ENCODE measurements around the gene MTUS2. TPM values are rescaled to one million over a fixed set of nuclear protein-coding genes. Genes with fewer than 3 reads are reported as not detected.

MTUS2 gene
- 1 to 10 TPM in 2 of 6 donors, under 1 TPM in 3, not detected in 1; 0.11 to 1.6 (median 0.20) TPM for total RNA-seq

DNA sequence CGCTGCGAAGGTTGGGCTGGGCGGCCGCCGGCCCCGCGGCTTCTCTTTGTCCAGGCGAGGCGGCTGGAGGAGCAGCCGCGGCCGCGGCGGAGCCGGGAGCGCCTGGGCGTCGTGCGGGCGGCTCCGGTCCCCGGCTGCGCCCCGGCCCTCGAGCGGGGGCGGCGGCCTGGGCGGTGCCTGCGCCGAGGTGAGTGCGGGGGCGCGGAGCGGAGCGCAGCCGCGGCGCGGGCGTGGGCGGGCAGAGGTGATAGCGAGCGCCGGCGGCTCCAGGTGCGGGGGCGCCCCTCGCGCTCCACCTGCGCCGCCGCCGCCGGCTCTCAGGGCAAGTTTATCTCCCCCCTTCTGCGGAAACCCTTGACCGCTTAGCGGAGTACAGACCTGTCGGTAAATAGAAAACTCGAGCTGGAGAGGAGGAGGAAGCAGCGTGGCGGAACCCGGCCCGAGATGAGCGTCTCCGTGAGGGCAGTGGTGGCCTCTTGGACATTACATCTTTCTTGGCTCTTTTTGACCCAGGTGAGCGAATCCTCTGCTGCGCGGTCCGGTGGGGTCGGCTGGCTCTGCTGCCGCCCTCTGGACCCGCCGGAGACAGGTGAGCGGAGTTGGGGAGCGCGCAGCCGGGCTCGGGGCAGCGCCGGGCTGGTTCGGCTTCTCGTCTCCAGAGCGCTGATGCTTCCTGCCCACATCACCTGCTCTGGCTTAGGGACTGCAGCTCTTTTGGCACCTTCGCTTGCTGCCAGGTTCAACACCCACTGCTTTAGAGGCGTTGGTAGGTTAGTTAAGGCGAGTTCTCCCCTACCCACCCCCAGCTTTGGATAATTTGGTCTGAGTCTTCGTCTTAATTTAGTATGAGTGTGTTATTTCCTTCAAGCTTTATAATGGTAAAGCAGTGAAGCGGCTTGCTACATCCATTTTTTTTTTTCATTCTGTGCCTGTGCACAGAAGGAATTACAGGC lies at the start of gene MTUS2:
MTUS2 (plus strand) TSS at position 241 of the 953 bp plus-strand sequence.
- Histone ChIP-seq H3K9me3 (peaks cover 0 to 8% (median 2%) of the 10 kb centered on the region in 4 donors), H3K4me3 (peak within 1 kb of the TSS; percentile 33 to 51 (median 40)), H3K4me1 (peaks cover 7 to 19% (median 13%) of the 10 kb centered on the region in 4 donors), H3K27ac (no peak within 1 kb of the TSS), H3K27me3 (peaks cover 0 to 20% (median 9%) of the 10 kb centered on the region in 4 donors), H3K36me3 (no peaks in the 10 kb centered on the region)
- TF ChIP-seq, protein P1, sequence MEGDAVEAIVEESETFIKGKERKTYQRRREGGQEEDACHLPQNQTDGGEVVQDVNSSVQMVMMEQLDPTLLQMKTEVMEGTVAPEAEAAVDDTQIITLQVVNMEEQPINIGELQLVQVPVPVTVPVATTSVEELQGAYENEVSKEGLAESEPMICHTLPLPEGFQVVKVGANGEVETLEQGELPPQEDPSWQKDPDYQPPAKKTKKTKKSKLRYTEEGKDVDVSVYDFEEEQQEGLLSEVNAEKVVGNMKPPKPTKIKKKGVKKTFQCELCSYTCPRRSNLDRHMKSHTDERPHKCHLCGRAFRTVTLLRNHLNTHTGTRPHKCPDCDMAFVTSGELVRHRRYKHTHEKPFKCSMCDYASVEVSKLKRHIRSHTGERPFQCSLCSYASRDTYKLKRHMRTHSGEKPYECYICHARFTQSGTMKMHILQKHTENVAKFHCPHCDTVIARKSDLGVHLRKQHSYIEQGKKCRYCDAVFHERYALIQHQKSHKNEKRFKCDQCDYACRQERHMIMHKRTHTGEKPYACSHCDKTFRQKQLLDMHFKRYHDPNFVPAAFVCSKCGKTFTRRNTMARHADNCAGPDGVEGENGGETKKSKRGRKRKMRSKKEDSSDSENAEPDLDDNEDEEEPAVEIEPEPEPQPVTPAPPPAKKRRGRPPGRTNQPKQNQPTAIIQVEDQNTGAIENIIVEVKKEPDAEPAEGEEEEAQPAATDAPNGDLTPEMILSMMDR (IDR thresholded peaks at IDR 0.05), result peak in 1 of 6 experiments; percentile 2
- TF ChIP-seq EP300 (IDR thresholded peaks at IDR 0.05) (no peak), POLR2A (IDR thresholded peaks at IDR 0.05) (no peak), POLR2AphosphoS5 (IDR thresholded peaks at IDR 0.05) (no peak)
- DNase-seq (peak in 1 of 2 donors; percentile 74), ATAC-seq (ENCODE audit: low FRiP score in 2 of 2) (no peak)
- 2 to 4% methylated on average over 7 to 16 of the region's 89 CpGs for WGBS, 2 donors

DNA sequence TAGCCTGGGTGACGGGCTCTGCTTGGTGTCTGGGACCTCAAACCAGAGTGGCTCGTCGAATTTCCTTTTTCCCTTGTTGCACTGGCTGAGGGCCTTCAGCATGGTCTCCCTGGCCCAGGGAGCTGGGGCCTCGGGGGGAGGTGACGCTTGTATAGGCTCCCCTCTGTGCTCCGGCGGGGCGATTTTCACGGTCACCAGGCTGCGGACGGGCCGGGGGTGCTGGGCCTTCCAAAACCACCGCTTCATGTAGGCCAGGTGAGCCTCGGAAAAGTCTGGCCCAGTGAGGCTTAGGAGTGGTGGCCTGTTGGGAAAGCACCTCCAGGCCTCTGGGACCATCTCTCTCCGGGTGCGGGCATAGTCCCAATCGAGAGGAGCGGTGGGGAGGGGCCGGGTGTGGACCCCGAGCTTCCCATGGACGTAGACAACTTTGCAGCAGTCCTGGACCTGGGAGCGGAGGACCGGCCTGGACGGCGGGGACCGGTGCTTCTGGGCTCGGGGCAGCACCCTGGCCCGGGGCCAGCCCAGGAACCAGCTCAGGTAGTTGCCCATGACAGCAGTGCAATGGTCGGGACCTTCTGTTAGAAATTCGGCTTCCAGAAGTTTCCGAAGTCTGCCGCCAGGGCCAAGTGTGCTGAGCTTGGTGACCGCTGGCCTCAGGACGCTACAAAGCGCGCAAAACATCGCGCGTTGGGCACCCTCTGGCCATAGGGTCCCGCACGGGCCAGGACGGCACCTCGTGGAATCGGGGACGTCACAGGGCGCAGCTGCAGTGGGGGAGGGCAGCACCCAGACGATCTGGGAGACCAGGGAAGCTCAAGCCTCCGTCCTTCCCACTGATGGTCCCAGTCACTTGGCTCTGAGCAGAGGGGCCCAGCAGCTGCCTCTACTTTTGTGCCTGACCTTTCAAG lies 41.6 kb upstream of the MTUS2 start:
- no peaks in the 10 kb centered on the region for H3K9me3 ChIP-seq
- TF ChIP-seq EP300 (IDR thresholded peaks at IDR 0.05), result no peak
- TF ChIP-seq, protein P1 (IDR thresholded peaks at IDR 0.05), result no peak
- no peak for TF ChIP-seq POLR2A (IDR thresholded peaks at IDR 0.05)
- no peak for TF ChIP-seq POLR2AphosphoS5 (IDR thresholded peaks at IDR 0.05)
- H3K4me1 ChIP-seq, result no peaks in the 10 kb centered on the region
- H3K27me3 ChIP-seq, result no peaks in the 10 kb centered on the region
- no peak overlapping the region for H3K4me3 ChIP-seq
- WGBS, 2 donors, result 94 to 96% methylated on average over 33 to 48 of the region's 48 CpGs
- DNase-seq (peak in 1 of 2 donors; percentile 74), ATAC-seq (ENCODE audit: low FRiP score in 2 of 2) (peak in 1 of 2 donors; percentile 40)
- no peaks in the 10 kb centered on the region for H3K36me3 ChIP-seq
- H3K27ac ChIP-seq, result no peak overlapping the region

DNA sequence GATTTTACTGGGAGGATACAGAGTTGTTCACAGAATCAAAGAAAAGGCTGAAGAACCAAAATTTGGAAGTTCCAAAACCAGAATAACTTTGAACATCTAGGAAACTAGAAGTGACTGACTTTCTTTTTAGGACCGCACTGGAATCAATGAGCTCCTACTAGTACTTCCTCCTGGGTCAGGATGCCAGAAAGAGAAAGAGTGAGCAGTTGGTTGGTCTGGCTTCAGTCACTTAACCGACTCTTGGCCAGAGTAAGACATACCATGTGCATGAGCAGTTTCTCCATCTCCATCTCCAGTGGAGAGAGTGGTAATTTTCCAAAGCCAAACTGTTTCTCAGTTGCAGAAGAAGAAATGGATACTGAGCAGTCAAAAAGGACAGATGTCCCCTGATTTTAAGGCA lies 27.1 kb upstream of the MTUS2 start:
- H3K9me3 ChIP-seq, result no peaks in the 10 kb centered on the region
- no peak overlapping the region for H3K4me3 ChIP-seq
- no peak for TF ChIP-seq POLR2A (IDR thresholded peaks at IDR 0.05)
- TF ChIP-seq, protein P1 (IDR thresholded peaks at IDR 0.05), result no peak
- no peak for TF ChIP-seq POLR2AphosphoS5 (IDR thresholded peaks at IDR 0.05)
- no peak for TF ChIP-seq EP300 (IDR thresholded peaks at IDR 0.05)
- H3K4me1 ChIP-seq, result peaks cover 0 to 6% (median 2%) of the 10 kb centered on the region in 4 donors
- no peak for DNase-seq
- peak in 1 of 2 donors; percentile 78 for ATAC-seq (ENCODE audit: low FRiP score in 2 of 2)
- H3K36me3 ChIP-seq, result no peaks in the 10 kb centered on the region
- no peaks in the 10 kb centered on the region for H3K27me3 ChIP-seq
- H3K27ac ChIP-seq, result no peak overlapping the region
- WGBS, 2 donors, result 39 to 54% methylated on average over 2 of the region's 2 CpGs

DNA sequence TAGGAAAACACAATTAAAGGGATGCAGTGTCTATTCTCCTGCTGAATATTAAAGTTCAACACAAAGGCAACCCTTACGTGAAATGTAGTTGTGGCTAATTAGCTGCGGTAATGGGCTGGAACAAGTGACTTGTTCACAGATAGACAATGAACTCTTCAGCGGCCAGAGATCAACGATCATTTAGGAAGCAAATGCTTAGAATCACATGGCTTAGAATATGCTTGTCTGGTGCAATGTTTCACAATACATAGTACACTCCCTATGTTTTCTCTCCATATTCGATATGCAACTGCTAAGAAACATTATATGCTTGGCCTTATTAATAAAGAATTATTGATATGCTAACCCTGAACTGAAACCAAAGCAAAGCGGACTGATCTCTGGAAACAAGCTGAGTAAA lies 25.7 kb upstream of the MTUS2 start:
- peaks cover 0 to 6% (median 2%) of the 10 kb centered on the region in 4 donors for H3K4me1 ChIP-seq
- no peak overlapping the region for H3K27ac ChIP-seq
- no peak for DNase-seq
- WGBS, 2 donors, result 72 to 81% methylated on average over 6 of the region's 6 CpGs
- no peak overlapping the region for H3K4me3 ChIP-seq
- no peaks in the 10 kb centered on the region for H3K9me3 ChIP-seq
- no peaks in the 10 kb centered on the region for H3K36me3 ChIP-seq
- H3K27me3 ChIP-seq, result no peaks in the 10 kb centered on the region
- no peak for ATAC-seq (ENCODE audit: low FRiP score in 2 of 2)
- TF ChIP-seq POLR2A (IDR thresholded peaks at IDR 0.05) (no peak), POLR2AphosphoS5 (IDR thresholded peaks at IDR 0.05) (no peak), EP300 (IDR thresholded peaks at IDR 0.05) (no peak)
- TF ChIP-seq, protein P1 (IDR thresholded peaks at IDR 0.05), result no peak
